Breast epithelium (tissue), 4 donors: ENCODE results near the gene KDSR. TPM values are rescaled to one million over a fixed set of nuclear protein-coding genes. Genes with fewer than 3 reads are reported as not detected.

ENCODE experiments used
- DNase-seq, 2 donors: peaks; one replicate each; pipeline ENCODE4 v3.0.0-alpha.2; 2019; ENCODE audit warnings: low spot score in 2 of 2
- H3K27ac ChIP-seq, 2 donors: fragments of 200-600 bp; sonication (generic) in 1 of 2; one replicate each; pipeline ENCODE4 v1.5.1; 2016 to 2019; ENCODE audit warnings: mild to moderate bottlenecking in 1 of 2
- H3K27me3 ChIP-seq, 2 donors: fragments of 200-600 bp; sonication (generic) in 1 of 2; one replicate each; pipeline versions ENCODE4 v1.5.1 to v1.6.0; 2017 to 2019; ENCODE audit warnings: control low read depth in 1 of 2, mild to moderate bottlenecking in 1 of 2
- H3K36me3 ChIP-seq: fragments of 200-600 bp; one replicate; pipeline ENCODE4 v1.5.1; 2019
- H3K4me1 ChIP-seq, 2 donors: fragments of 200-600 bp; sonication (generic); one replicate each; pipeline ENCODE4 v1.5.1; 2016 to 2019; ENCODE audit warnings: control low read depth in 1 of 2
- H3K4me3 ChIP-seq, 3 donors: fragments of 200-600 bp; sonication (generic); 1 replicate in 2 of 3; 2 replicates in 1 of 3; pipeline ENCODE4 v1.5.1; 2016 to 2019; ENCODE audit warnings: mild to moderate bottlenecking in 3 of 3, moderate library complexity in 2 of 3
- H3K9me3 ChIP-seq, 2 donors: fragments of 200-600 bp; sonication (generic) in 1 of 2; one replicate each; pipeline ENCODE4 v1.5.1; 2016 to 2019; ENCODE audit warnings: control low read depth in 1 of 2
- POLR2A ChIP-seq: fragments of 450-650 bp; IDR thresholded peaks from one replicate; pipeline ENCODE4 v1.6.1; 2016; ENCODE audit warnings: antibody characterized with exemption, mild to moderate bottlenecking, moderate library complexity
- POLR2AphosphoS5 ChIP-seq, 3 donors: sonication (generic); formaldehyde crosslinking; IDR thresholded peaks; one replicate each; pipeline ENCODE4 v1.6.1; 2017; ENCODE audit warnings: antibody characterized with exemption in 3 of 3
- intact Hi-C: fragments of 100-400 bp; cut with DNase I; formaldehyde crosslinking; loops from one replicate; pipeline ENCODE4 v1.15.1; 2023; ENCODE audit warnings: low total_unique reads
- total RNA-seq, 3 donors: library from RNA; depleted of rRNA; stranded (reverse); fragments of >200 nt; gene quantifications; one replicate each; pipeline ENCODE4 v1.1.0, GENCODE V29; 2016
- TF ChIP-seq, protein P1 (sequence below), 3 donors: fragments of 450-650 bp; IDR thresholded peaks; one replicate each; pipeline ENCODE4 v1.5.1; 2016 to 2017; ENCODE audit warnings: antibody characterized with exemption in 3 of 3, mild to moderate bottlenecking in 3 of 3, moderate library complexity in 3 of 3

The KDSR gene
- total RNA-seq, 3 donors from 2014 or later = 41.6 to 53.0 (median 48.9) TPM

DNA sequence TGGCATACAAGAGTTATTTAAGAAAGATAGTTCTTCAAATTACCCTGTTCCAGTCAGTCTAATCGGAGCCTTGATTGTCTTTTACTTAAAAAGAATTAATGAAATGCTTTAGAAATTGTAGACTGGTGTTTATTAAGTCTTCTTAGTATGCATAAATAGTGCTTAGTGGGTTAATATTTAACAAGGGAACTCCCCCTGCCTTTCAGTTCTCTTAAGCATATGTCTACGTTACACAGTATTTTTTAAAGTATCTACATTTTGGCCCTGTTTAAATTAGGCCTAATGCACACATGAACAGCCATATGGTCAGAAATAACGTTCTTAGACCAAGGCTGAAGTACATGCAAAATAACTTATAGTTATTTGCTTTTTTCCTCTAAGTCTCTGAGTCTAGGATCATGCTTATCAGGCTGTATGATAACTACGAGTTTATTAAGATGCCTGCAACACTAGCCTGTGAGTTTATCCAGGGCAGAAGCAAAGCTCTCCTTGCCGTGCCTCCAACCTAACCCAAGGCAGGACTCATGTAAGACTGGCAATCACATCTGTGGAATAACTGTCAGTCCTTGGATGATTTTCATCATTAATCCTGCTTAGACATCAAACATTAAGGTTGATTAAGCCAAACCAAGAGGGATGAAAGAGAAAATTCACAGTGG lies 54.1 kb downstream of the KDSR start:
- Histone ChIP-seq H3K4me1 (peaks cover 0 to 18% of the 10 kb centered on the region in 2 donors), H3K4me3 (peak overlapping the region in 1 of 3 donors; percentile 9), H3K27me3 (no peaks in the 10 kb centered on the region), H3K36me3 (no peaks in the 10 kb centered on the region), H3K27ac (peak overlapping the region; percentile 23 to 68), H3K9me3 (no peaks in the 10 kb centered on the region)
- DNase-seq = no peak
- TF ChIP-seq, protein P1, sequence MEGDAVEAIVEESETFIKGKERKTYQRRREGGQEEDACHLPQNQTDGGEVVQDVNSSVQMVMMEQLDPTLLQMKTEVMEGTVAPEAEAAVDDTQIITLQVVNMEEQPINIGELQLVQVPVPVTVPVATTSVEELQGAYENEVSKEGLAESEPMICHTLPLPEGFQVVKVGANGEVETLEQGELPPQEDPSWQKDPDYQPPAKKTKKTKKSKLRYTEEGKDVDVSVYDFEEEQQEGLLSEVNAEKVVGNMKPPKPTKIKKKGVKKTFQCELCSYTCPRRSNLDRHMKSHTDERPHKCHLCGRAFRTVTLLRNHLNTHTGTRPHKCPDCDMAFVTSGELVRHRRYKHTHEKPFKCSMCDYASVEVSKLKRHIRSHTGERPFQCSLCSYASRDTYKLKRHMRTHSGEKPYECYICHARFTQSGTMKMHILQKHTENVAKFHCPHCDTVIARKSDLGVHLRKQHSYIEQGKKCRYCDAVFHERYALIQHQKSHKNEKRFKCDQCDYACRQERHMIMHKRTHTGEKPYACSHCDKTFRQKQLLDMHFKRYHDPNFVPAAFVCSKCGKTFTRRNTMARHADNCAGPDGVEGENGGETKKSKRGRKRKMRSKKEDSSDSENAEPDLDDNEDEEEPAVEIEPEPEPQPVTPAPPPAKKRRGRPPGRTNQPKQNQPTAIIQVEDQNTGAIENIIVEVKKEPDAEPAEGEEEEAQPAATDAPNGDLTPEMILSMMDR (IDR thresholded peaks at IDR 0.05) = no peak
- intact Hi-C loops = no loop called here

- Histone ChIP-seq H3K36me3 (no peaks in the 10 kb centered on the region), H3K4me3 (no peak overlapping the region), H3K27ac (peak overlapping the region; percentile 50 to 60), H3K4me1 (peaks cover 0 to 23% of the 10 kb centered on the region in 2 donors), H3K27me3 (no peaks in the 10 kb centered on the region), H3K9me3 (no peaks in the 10 kb centered on the region)
- TF ChIP-seq POLR2A (no peak), POLR2AphosphoS5 (IDR thresholded peaks at IDR 0.05) (no peak)
- TF ChIP-seq, protein P1 (IDR thresholded peaks at IDR 0.05) = no peak
- intact Hi-C loops = no loop called here
- no peak for DNase-seq
These were observed 55.0 kb downstream of the KDSR start for GRCh38 chr18:63312019-63312409.

GRCh38 chr18:63311118-63312018 lies 55.6 kb downstream of the KDSR start:
- peaks cover 2 to 23% of the 10 kb centered on the region in 2 donors for H3K4me1 ChIP-seq
- no peak for TF ChIP-seq POLR2A
- TF ChIP-seq, protein P1 (IDR thresholded peaks at IDR 0.05) = no peak
- TF ChIP-seq POLR2AphosphoS5 (IDR thresholded peaks at IDR 0.05) = no peak
- no peak for DNase-seq
- no peak overlapping the region for H3K4me3 ChIP-seq
- intact Hi-C loops = no loop called here
- no peaks in the 10 kb centered on the region for H3K36me3 ChIP-seq
- H3K27me3 ChIP-seq = no peaks in the 10 kb centered on the region
- no peaks in the 10 kb centered on the region for H3K9me3 ChIP-seq
- H3K27ac ChIP-seq = peak overlapping the region; percentile 50 to 60

DNA sequence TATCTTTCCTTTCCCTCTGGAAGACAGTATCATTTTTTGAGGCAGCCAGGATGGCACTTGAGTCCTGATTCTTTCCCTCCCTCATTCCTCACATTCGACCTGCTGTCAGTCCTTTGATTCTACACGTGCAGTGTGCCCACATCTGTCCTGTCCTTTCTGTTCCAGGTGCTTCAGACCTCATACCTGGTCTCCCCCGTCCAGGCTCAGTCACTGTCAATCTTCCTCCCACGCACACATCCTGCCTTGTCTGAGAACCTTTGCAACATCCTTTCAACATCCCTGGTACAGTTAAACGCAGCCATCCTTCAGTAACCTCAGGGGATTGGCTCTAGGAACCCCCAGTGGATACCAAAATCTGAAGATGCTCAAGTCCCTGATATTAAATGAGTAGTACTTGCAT lies 57.6 kb downstream of the KDSR start:
- peak overlapping the region; percentile 39 to 63 for H3K27ac ChIP-seq
- peaks cover 4 to 15% of the 10 kb centered on the region in 2 donors for H3K4me1 ChIP-seq
- H3K36me3 ChIP-seq = no peaks in the 10 kb centered on the region
- intact Hi-C loops = no loop called here
- DNase-seq = no peak
- no peaks in the 10 kb centered on the region for H3K27me3 ChIP-seq
- TF ChIP-seq POLR2AphosphoS5 (IDR thresholded peaks at IDR 0.05) (no peak), POLR2A (no peak)
- TF ChIP-seq, protein P1 (IDR thresholded peaks at IDR 0.05) = no peak
- no peak overlapping the region for H3K4me3 ChIP-seq
- no peaks in the 10 kb centered on the region for H3K9me3 ChIP-seq
